Endodermal cell (in vitro differentiated cells): Measurements from ENCODE around the gene PEX1. TPM values are rescaled to one million over a fixed set of nuclear protein-coding genes. Genes with fewer than 3 reads are reported as not detected.
A peak's percentile ranks its signal among the peaks of the same experiment; 100 is the strongest.

ENCODE experiments used
- DNase-seq: peaks from one replicate; pipeline ENCODE4 v3.0.0-alpha.2; 2017
- H3K27ac ChIP-seq: 2 replicates; pipeline ENCODE4 v1.5.1; 2013; ENCODE audit warnings: mild to moderate bottlenecking, low read depth, low read length, moderate library complexity
- H3K27me3 ChIP-seq: 2 replicates; pipeline ENCODE4 v1.6.1; 2013; ENCODE audit warnings: mild to moderate bottlenecking, low read length, moderate library complexity; ENCODE audit not compliant: insufficient read depth, control insufficient read depth, poor library complexity, severe bottlenecking
- H3K36me3 ChIP-seq: 2 replicates; pipeline ENCODE4 v1.7.0; 2013; ENCODE audit warnings: mild to moderate bottlenecking, low read length, moderate library complexity; ENCODE audit not compliant: control insufficient read depth, insufficient read depth
- H3K4me1 ChIP-seq: one replicate; pipeline ENCODE4 v1.7.0; 2013; ENCODE audit warnings: low read length; ENCODE audit not compliant: control insufficient read depth, insufficient read depth
- H3K4me3 ChIP-seq: 2 replicates; pipeline ENCODE4 v1.5.1; 2013; ENCODE audit warnings: mild to moderate bottlenecking, low read length, moderate library complexity
- H3K9ac ChIP-seq: 2 replicates; pipeline ENCODE4 v1.6.1; 2013; ENCODE audit warnings: mild to moderate bottlenecking, low read length, moderate library complexity; ENCODE audit not compliant: poor library complexity, severe bottlenecking; ENCODE audit errors: extremely low read depth
- H3K9me3 ChIP-seq: 2 replicates; pipeline ENCODE4 v1.6.1; 2013; ENCODE audit warnings: mild to moderate bottlenecking, low read length, moderate library complexity; ENCODE audit not compliant: control insufficient read depth
- H3K27ac Mint-ChIP-seq: 2 replicates; pipeline ENCODE4 v1.8.0; 2020; ENCODE audit warnings: mixed read lengths
- H3K27me3 Mint-ChIP-seq: 2 replicates; pipeline ENCODE4 v1.8.0; 2021; ENCODE audit warnings: mild to moderate bottlenecking, mixed read lengths; ENCODE audit not compliant: insufficient read depth
- H3K36me3 Mint-ChIP-seq: 2 replicates; pipeline ENCODE4 v1.8.0; 2020; ENCODE audit warnings: low read depth, mixed read lengths
- H3K4me1 Mint-ChIP-seq: 2 replicates; pipeline ENCODE4 v1.8.0; 2020; ENCODE audit warnings: mixed read lengths
- H3K4me3 Mint-ChIP-seq: 2 replicates; pipeline ENCODE4 v1.8.0; 2020; ENCODE audit warnings: mild to moderate bottlenecking, moderate library complexity, mixed read lengths
- H3K9me3 Mint-ChIP-seq: 2 replicates; pipeline ENCODE4 v1.8.0; 2020; ENCODE audit warnings: mild to moderate bottlenecking, mixed read lengths
- WGBS, 2 experiments: methylation state at CpG; one replicate each; pipeline versions ENCODE4 v1.1.5 to v1.1.7; 2013; ENCODE audit warnings: missing lambda C conversion rate in 2 of 2, mixed read lengths in 1 of 2; ENCODE audit not compliant: insufficient coverage in 1 of 2, insufficient read length in 1 of 2; 5-methylcytosine and 5-hydroxymethylcytosine counted together
- total RNA-seq, 2 donors: library from RNA; stranded (reverse); fragmentation: NEBNext Ultra II Directional in 1 of 2; extraction: Animal tissue kit (Norgen Biotek cat#: 25700) in 1 of 2; gene quantifications; 2 replicates in 1 of 2; 3 replicates in 1 of 2; pipeline ENCODE4 v1.2.1, GENCODE V29; 2021
- TF ChIP-seq, protein P1 (sequence below): fragments of 200-600 bp; sonication (generic); conservative IDR thresholded peaks from 2 replicates; pipeline ENCODE4 v1.5.0; 2021; ENCODE audit warnings: antibody characterized with exemption, mild to moderate bottlenecking

The PEX1 gene
- total RNA-seq, 2 donors from 2014 or later, result 26.1 to 34.0 TPM

DNA sequence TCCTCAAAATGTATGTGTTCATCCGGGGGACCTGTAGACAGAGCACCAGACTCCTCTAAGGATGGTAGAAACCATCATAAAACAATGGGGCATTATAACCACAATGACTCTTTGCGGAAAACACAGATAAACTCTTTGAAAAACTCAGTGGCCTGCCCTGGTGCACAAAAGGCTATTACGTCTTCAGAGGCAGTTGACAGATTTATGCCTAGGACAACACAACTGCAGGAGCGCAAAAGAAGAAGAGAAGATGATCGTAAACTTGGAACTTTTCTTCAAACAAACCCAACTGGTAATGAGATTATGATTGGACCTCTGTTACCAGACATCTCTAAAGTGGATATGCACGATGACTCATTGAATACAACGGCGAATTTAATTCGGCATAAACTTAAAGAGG lies 6.3 kb upstream of the PEX1 start:
- H3K27ac Mint-ChIP-seq, result no peak overlapping the region
- no peaks in the 10 kb centered on the region for H3K27me3 Mint-ChIP-seq
- H3K4me1 Mint-ChIP-seq, result no peaks in the 10 kb centered on the region
- DNase-seq, result no peak
- no peaks in the 10 kb centered on the region for H3K9me3 ChIP-seq
- TF ChIP-seq, protein P1, sequence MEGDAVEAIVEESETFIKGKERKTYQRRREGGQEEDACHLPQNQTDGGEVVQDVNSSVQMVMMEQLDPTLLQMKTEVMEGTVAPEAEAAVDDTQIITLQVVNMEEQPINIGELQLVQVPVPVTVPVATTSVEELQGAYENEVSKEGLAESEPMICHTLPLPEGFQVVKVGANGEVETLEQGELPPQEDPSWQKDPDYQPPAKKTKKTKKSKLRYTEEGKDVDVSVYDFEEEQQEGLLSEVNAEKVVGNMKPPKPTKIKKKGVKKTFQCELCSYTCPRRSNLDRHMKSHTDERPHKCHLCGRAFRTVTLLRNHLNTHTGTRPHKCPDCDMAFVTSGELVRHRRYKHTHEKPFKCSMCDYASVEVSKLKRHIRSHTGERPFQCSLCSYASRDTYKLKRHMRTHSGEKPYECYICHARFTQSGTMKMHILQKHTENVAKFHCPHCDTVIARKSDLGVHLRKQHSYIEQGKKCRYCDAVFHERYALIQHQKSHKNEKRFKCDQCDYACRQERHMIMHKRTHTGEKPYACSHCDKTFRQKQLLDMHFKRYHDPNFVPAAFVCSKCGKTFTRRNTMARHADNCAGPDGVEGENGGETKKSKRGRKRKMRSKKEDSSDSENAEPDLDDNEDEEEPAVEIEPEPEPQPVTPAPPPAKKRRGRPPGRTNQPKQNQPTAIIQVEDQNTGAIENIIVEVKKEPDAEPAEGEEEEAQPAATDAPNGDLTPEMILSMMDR, result no peak
- no peak overlapping the region for H3K9ac ChIP-seq
- H3K4me1 ChIP-seq, result no peaks in the 10 kb centered on the region
- H3K27ac ChIP-seq, result no peak overlapping the region
- peaks cover 38% of the 10 kb centered on the region for H3K36me3 Mint-ChIP-seq
- H3K27me3 ChIP-seq, result no peaks in the 10 kb centered on the region
- no peaks in the 10 kb centered on the region for H3K9me3 Mint-ChIP-seq
- 90 to 95% methylated on average over 7 to 9 of the region's 9 CpGs for WGBS, 2 experiments
- no peak overlapping the region for H3K4me3 ChIP-seq
- no peak overlapping the region for H3K4me3 Mint-ChIP-seq
- H3K36me3 ChIP-seq, result peaks cover 81% of the 10 kb centered on the region

DNA sequence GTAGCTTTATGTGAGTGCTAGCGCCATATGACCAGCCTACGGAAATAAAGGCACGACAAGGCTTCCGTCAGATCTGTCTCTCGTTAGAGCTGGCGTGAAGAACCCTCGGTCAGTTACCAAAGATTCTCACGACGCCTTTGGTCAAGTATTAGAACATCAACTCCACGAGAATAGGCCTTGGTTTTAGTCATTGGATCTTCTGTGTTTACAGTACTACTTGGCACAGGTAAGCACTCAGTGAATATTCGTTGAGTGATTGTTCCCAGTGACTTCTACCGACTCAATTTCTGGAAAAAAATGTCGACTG lies 591 bp upstream of the PEX1 start:
- WGBS, 2 experiments, result 0 to 1% methylated on average over 13 of the region's 13 CpGs
- TF ChIP-seq, protein P1, result no peak
- Histone ChIP-seq H3K9me3 (no peaks in the 10 kb centered on the region), H3K27ac (peak overlapping the region; percentile 18), H3K4me1 (no peaks in the 10 kb centered on the region), H3K27me3 (no peaks in the 10 kb centered on the region), H3K9ac (peak overlapping the region; percentile 92), H3K36me3 (peaks cover 31% of the 10 kb centered on the region), H3K4me3 (peak overlapping the region; percentile 95)
- H3K27ac Mint-ChIP-seq, result peak overlapping the region; percentile 100
- peaks cover 8% of the 10 kb centered on the region for H3K4me1 Mint-ChIP-seq
- no peaks in the 10 kb centered on the region for H3K27me3 Mint-ChIP-seq
- no peak for DNase-seq
- peak overlapping the region; percentile 95 for H3K4me3 Mint-ChIP-seq
- H3K9me3 Mint-ChIP-seq, result no peaks in the 10 kb centered on the region
- peaks cover 18% of the 10 kb centered on the region for H3K36me3 Mint-ChIP-seq

DNA sequence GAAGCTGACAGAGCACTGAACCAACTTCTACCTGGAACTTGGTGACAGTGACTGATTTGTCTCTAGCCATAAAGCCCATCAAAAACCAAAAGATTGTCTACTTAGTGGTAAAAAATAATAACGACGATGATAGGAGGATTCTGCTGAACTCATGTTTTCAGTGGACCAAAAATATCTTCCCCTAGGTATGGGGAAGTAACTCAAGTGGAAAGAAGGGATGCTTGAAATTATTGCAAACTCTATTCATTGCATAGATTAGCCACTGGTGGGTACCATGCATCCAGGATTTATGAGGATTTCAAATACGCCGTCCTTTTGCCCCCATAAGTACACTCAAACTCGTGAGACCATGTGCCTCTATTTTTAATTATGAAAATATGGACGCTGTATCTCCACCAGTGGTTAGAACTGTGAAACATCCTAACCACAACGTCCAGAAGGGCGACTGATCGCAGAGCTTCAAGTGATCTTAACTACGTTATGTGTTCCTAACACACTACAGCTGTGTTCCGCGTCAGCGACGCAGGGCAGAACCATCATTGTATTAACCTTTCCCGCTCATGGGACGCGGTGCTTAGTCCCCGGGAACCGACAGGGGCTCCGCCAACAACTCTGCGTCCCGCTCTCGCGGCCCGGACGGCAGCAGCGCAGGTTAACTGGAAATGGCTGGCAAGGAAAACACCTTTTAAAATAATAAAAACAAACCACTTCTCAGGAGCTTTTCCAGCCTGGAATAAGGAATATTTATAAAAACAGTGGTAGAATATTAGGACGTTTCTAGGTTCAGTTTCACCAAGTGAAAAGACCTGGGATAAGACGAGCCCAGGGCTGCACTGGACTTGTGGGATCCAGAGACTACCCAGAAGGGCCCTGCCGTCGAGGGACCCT lies 776 bp downstream of the PEX1 start:
- Histone ChIP-seq H3K4me1 (no peaks in the 10 kb centered on the region), H3K4me3 (peak overlapping the region; percentile 97), H3K27me3 (no peaks in the 10 kb centered on the region), H3K9me3 (no peaks in the 10 kb centered on the region), H3K27ac (no peak overlapping the region), H3K9ac (peak overlapping the region; percentile 89), H3K36me3 (peaks cover 18% of the 10 kb centered on the region)
- Mint-ChIP-seq H3K27ac (peak overlapping the region; percentile 90), H3K9me3 (no peaks in the 10 kb centered on the region), H3K27me3 (no peaks in the 10 kb centered on the region), H3K4me1 (peaks cover 8% of the 10 kb centered on the region), H3K4me3 (peak overlapping the region; percentile 95), H3K36me3 (peaks cover 11% of the 10 kb centered on the region)
- WGBS, 2 experiments, result 2 to 11% methylated on average over 3 to 31 of the region's 31 CpGs
- TF ChIP-seq, protein P1, result peak; percentile 60
- peak; percentile 79 for DNase-seq
